ENCODE data around the gene SSNA1.

Gene SSNA1

GRCh38 chr9:137143459-137143858, 45.0 kb upstream of the SSNA1 start:
- H3K27me3 ChIP-seq (ENCODE audit: low read depth, low read length): 0 out of 2 replicates have a peak, but pooled peaks cover 19% of the 10 kb centered on the region
- TF ChIP-seq CTCF (IDR thresholded peaks at IDR 0.05; ENCODE audit: low read depth, low read length) (no peak), EZH2phosphoT487 (IDR thresholded peaks at IDR 0.05; ENCODE audit: low read depth) (no peak)
- H3K79me2 ChIP-seq (ENCODE audit: low read length): no peaks in the 10 kb centered on the region
- H3K4me3 ChIP-seq (ENCODE audit: low read length): no peak overlapping the region
- H3K4me2 ChIP-seq (ENCODE audit: low read length): no peak overlapping the region
- no peak overlapping the region for H3K27ac ChIP-seq (ENCODE audit: low read length)
- H4K20me1 ChIP-seq (ENCODE audit: insufficient read depth, low read length): no peaks in the 10 kb centered on the region
- no peaks in the 10 kb centered on the region for H3K36me3 ChIP-seq (replicated peaks; ENCODE audit: low read depth, low read length)
- no peaks in the 10 kb centered on the region for H3K4me1 ChIP-seq (ENCODE audit: low read length)
- no peak overlapping the region for H2AFZ ChIP-seq (ENCODE audit: low read depth, low read length)
- H3K9me3 ChIP-seq (ENCODE audit: insufficient read depth, low read length): no peaks in the 10 kb centered on the region
- no peak overlapping the region for H3K9ac ChIP-seq (ENCODE audit: low read length)

- H3K9me3 ChIP-seq (ENCODE audit: insufficient read depth, low read length): no peaks in the 10 kb centered on the region
- H3K4me1 ChIP-seq (ENCODE audit: low read length): peaks cover 11% of the 10 kb centered on the region
- TF ChIP-seq EZH2phosphoT487 (IDR thresholded peaks at IDR 0.05; ENCODE audit: low read depth) (no peak), CTCF (IDR thresholded peaks at IDR 0.05; ENCODE audit: low read depth, low read length) (no peak)
- no peak overlapping the region for H2AFZ ChIP-seq (ENCODE audit: low read depth, low read length)
- H3K27ac ChIP-seq (ENCODE audit: low read length): no peak overlapping the region
- no peak overlapping the region for H3K4me3 ChIP-seq (ENCODE audit: low read length)
- no peak overlapping the region for H3K4me2 ChIP-seq (ENCODE audit: low read length)
- H3K9ac ChIP-seq (ENCODE audit: low read length): no peak overlapping the region
- H3K27me3 ChIP-seq (ENCODE audit: low read depth, low read length): 0 out of 2 replicates have a peak, but pooled peaks cover 13% of the 10 kb centered on the region
- no peaks in the 10 kb centered on the region for H3K36me3 ChIP-seq (replicated peaks; ENCODE audit: low read depth, low read length)
- H3K79me2 ChIP-seq (ENCODE audit: low read length): no peaks in the 10 kb centered on the region
- H4K20me1 ChIP-seq (ENCODE audit: insufficient read depth, low read length): no peaks in the 10 kb centered on the region
Observed at GRCh38 chr9:137145731-137146526, 42.5 kb upstream of the SSNA1 start.

GRCh38 chr9:137146527-137146918, 42.0 kb upstream of the SSNA1 start:
- no peak overlapping the region for H3K4me2 ChIP-seq (ENCODE audit: low read length)
- H3K9me3 ChIP-seq (ENCODE audit: insufficient read depth, low read length): no peaks in the 10 kb centered on the region
- no peak overlapping the region for H2AFZ ChIP-seq (ENCODE audit: low read depth, low read length)
- no peak overlapping the region for H3K27ac ChIP-seq (ENCODE audit: low read length)
- TF ChIP-seq CTCF (IDR thresholded peaks at IDR 0.05; ENCODE audit: low read depth, low read length) (no peak), EZH2phosphoT487 (IDR thresholded peaks at IDR 0.05; ENCODE audit: low read depth) (no peak)
- no peaks in the 10 kb centered on the region for H3K36me3 ChIP-seq (replicated peaks; ENCODE audit: low read depth, low read length)
- H3K4me1 ChIP-seq (ENCODE audit: low read length): peaks cover 14% of the 10 kb centered on the region
- H3K27me3 ChIP-seq (ENCODE audit: low read depth, low read length): 0 out of 2 replicates have a peak, but pooled peaks cover 12% of the 10 kb centered on the region
- H4K20me1 ChIP-seq (ENCODE audit: insufficient read depth, low read length): no peaks in the 10 kb centered on the region
- H3K79me2 ChIP-seq (ENCODE audit: low read length): no peaks in the 10 kb centered on the region
- no peak overlapping the region for H3K9ac ChIP-seq (ENCODE audit: low read length)
- no peak overlapping the region for H3K4me3 ChIP-seq (ENCODE audit: low read length)

GRCh38 chr9:137147091-137147792, 41.2 kb upstream of the SSNA1 start:
- Histone ChIP-seq H3K4me3 (ENCODE audit: low read length) (no peak overlapping the region), H3K9ac (ENCODE audit: low read length) (no peak overlapping the region), H3K27me3 (ENCODE audit: low read depth, low read length) (0 out of 2 replicates have a peak, but pooled peaks cover 10% of the 10 kb centered on the region), H4K20me1 (ENCODE audit: insufficient read depth, low read length) (no peaks in the 10 kb centered on the region), H2AFZ (ENCODE audit: low read depth, low read length) (no peak overlapping the region), H3K4me1 (ENCODE audit: low read length) (peaks cover 21% of the 10 kb centered on the region), H3K27ac (ENCODE audit: low read length) (no peak overlapping the region), H3K79me2 (ENCODE audit: low read length) (no peaks in the 10 kb centered on the region), H3K9me3 (ENCODE audit: insufficient read depth, low read length) (no peaks in the 10 kb centered on the region), H3K4me2 (ENCODE audit: low read length) (no peak overlapping the region), H3K36me3 (replicated peaks; ENCODE audit: low read depth, low read length) (no peaks in the 10 kb centered on the region)
- TF ChIP-seq EZH2phosphoT487 (IDR thresholded peaks at IDR 0.05; ENCODE audit: low read depth) (no peak), CTCF (IDR thresholded peaks at IDR 0.05; ENCODE audit: low read depth, low read length) (no peak)
